ENCODE measurements around the gene UBAC2.

DNA sequence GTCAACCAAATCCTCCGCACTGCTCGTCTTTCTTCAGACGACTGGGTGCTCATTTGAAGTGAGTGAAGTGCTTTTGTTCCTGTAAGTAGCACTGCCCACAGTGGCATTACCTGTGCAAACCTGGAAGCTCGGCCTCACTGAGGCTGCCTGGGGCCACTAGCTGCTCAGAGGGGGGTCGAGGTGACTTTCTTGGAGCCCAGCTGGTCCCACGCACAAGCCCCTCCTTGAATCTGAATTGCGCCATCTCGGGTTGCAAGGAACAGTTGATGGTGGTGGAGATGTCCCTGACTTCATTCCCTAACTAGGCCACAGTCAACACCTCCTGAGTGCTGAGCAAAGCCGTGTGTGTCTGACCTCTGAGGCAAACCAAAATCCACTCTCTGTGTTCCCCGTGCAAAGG is 185.8 kb downstream of the UBAC2 start:
- TF ChIP-seq CTCF (IDR thresholded peaks at IDR 0.05; ENCODE audit: low read depth, low read length, missing input control) (no peak), MAX (IDR thresholded peaks at IDR 0.05) (no peak), TAF1 (conservative IDR thresholded peaks at IDR 0.05) (no peak), NR2F2 (IDR thresholded peaks at IDR 0.05) (no peak), EGR1 (IDR thresholded peaks at IDR 0.05; ENCODE audit: low read depth in 2 of 2) (no peak), RAD21 (IDR thresholded peaks at IDR 0.05) (no peak), JUND (IDR thresholded peaks at IDR 0.05) (no peak), RXRA (IDR thresholded peaks at IDR 0.05) (no peak), YY1 (IDR thresholded peaks at IDR 0.05) (no peak)
- TF ChIP-seq, protein P1, sequence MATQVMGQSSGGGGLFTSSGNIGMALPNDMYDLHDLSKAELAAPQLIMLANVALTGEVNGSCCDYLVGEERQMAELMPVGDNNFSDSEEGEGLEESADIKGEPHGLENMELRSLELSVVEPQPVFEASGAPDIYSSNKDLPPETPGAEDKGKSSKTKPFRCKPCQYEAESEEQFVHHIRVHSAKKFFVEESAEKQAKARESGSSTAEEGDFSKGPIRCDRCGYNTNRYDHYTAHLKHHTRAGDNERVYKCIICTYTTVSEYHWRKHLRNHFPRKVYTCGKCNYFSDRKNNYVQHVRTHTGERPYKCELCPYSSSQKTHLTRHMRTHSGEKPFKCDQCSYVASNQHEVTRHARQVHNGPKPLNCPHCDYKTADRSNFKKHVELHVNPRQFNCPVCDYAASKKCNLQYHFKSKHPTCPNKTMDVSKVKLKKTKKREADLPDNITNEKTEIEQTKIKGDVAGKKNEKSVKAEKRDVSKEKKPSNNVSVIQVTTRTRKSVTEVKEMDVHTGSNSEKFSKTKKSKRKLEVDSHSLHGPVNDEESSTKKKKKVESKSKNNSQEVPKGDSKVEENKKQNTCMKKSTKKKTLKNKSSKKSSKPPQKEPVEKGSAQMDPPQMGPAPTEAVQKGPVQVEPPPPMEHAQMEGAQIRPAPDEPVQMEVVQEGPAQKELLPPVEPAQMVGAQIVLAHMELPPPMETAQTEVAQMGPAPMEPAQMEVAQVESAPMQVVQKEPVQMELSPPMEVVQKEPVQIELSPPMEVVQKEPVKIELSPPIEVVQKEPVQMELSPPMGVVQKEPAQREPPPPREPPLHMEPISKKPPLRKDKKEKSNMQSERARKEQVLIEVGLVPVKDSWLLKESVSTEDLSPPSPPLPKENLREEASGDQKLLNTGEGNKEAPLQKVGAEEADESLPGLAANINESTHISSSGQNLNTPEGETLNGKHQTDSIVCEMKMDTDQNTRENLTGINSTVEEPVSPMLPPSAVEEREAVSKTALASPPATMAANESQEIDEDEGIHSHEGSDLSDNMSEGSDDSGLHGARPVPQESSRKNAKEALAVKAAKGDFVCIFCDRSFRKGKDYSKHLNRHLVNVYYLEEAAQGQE (IDR thresholded peaks at IDR 0.05): no peak
- TF ChIP-seq, protein P2, sequence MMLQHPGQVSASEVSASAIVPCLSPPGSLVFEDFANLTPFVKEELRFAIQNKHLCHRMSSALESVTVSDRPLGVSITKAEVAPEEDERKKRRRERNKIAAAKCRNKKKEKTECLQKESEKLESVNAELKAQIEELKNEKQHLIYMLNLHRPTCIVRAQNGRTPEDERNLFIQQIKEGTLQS (IDR thresholded peaks at IDR 0.05): no peak
